Fibroblast of the aortic adventitia (primary cell): ENCODE measurements around the gene GPR78. TPM values are rescaled to one million over a fixed set of nuclear protein-coding genes. Genes with fewer than 3 reads are reported as not detected.

Source experiments
- DNase-seq: peaks from one replicate; pipeline ENCODE4 v3.0.0-alpha.2; 2010; ENCODE audit warnings: low read depth
- H3K4me3 ChIP-seq: 2 replicates; pipeline ENCODE4 v1.5.1; 2011; ENCODE audit warnings: low read depth, mild to moderate bottlenecking, control low read depth, low read length, moderate library complexity
- CTCF ChIP-seq: IDR thresholded peaks from 2 replicates; pipeline ENCODE4 v1.5.1; 2011; ENCODE audit warnings: mild to moderate bottlenecking, low read length, control low read depth, inconsistent platforms; ENCODE audit not compliant: insufficient read depth
- total RNA-seq: library from RNA; depleted of rRNA; stranded (reverse); fragments of >200 nt; gene quantifications from 2 replicates; pipeline ENCODE4 v1.2.3, GENCODE V29; 2012; ENCODE audit warnings: low replicate concordance

The GPR78 gene
- total RNA-seq, 1 donor = 0.36 TPM

GRCh38 chr4:8581094-8581861 is 1.1 kb downstream of the GPR78 start:
- TF ChIP-seq CTCF = no peak
- H3K4me3 ChIP-seq = no peak overlapping the region
- no peak for DNase-seq

GRCh38 chr4:8582016-8582415 is 1.8 kb downstream of the GPR78 start:
- no peak for TF ChIP-seq CTCF
- no peak for DNase-seq
- H3K4me3 ChIP-seq = no peak overlapping the region

- H3K4me3 ChIP-seq = no peak overlapping the region
- no peak for TF ChIP-seq CTCF
- DNase-seq = no peak
Measured at GRCh38 chr4:8582436-8582835, 2.2 kb downstream of the GPR78 start.

- no peak for TF ChIP-seq CTCF
- no peak for DNase-seq
- H3K4me3 ChIP-seq = no peak overlapping the region
Measured at GRCh38 chr4:8582941-8583654, 2.9 kb downstream of the GPR78 start.

- no peak for DNase-seq
- H3K4me3 ChIP-seq = no peak overlapping the region
- no peak for TF ChIP-seq CTCF
Measured at GRCh38 chr4:8583655-8584025, 3.4 kb downstream of the GPR78 start.

GRCh38 chr4:8585186-8585585 is 5.0 kb downstream of the GPR78 start:
- no peak for TF ChIP-seq CTCF
- H3K4me3 ChIP-seq = no peak overlapping the region
- DNase-seq = no peak
